ENCODE data around the gene PRDX3. TPM values are rescaled to one million over a fixed set of nuclear protein-coding genes. Genes with fewer than 3 reads are reported as not detected.
A peak's percentile ranks its signal among the peaks of the same experiment; 100 is the strongest.

The PRDX3 gene
- polyA plus RNA-seq, 1 of the 3 experiments (the other 2 are of a cell fraction), result 193 TPM

- TF ChIP-seq SMC3 (IDR thresholded peaks at IDR 0.05; ENCODE audit: low read depth, low read length) (peak; percentile 34), GATA2 (CRISPR knock-in tag; IDR thresholded peaks at IDR 0.05) (no peak), RXRA (IDR thresholded peaks at IDR 0.05; ENCODE audit: borderline replicate concordance, low read depth) (no peak), CTCF (IDR thresholded peaks at IDR 0.05) (peak; percentile 52), RAD21 (IDR thresholded peaks at IDR 0.05; ENCODE audit: low read length) (peak; percentile 72)
- 92% methylated on average over 13 of the region's 13 CpGs for WGBS (ENCODE audit: low lambda C conversion rate)
- Histone ChIP-seq H3K27ac (ENCODE audit: low read depth in 2 of 2, low read length in 1 of 2) (no peak overlapping the region), H3K36me3 (replicated peaks in 1 of 2; ENCODE audit: control insufficient read depth in 1 of 2, insufficient read depth in 2 of 2, low read length in 1 of 2) (peaks cover 3% of the 10 kb centered on the region in 2 experiments), H3K4me2 (no peak overlapping the region), H3F3A (replicated peaks; ENCODE audit: insufficient read depth) (peaks cover 9% of the 10 kb centered on the region), H3K27me3 (ENCODE audit: insufficient read depth) (no peaks in the 10 kb centered on the region), H4K20me1 (ENCODE audit: insufficient read depth) (no peaks in the 10 kb centered on the region), H3K9me3 (no peaks in the 10 kb centered on the region), H3K9ac (no peak overlapping the region), H3K79me2 (ENCODE audit: insufficient read depth) (no peaks in the 10 kb centered on the region), H3K4me1 (ENCODE audit: control insufficient read depth in 1 of 2, insufficient read depth in 2 of 2, low read depth in 1 of 2, low read length in 1 of 2) (no peaks in the 10 kb centered on the region), H3K4me3 (ENCODE audit: low read depth in 2 of 2, low read length in 1 of 2) (no peak overlapping the region), H3K9me2 (no peaks in the 10 kb centered on the region), H2AFZ (ENCODE audit: low read depth) (no peak overlapping the region)
- POLR2A ChIA-PET, result no interaction called here
- CTCF ChIA-PET, result interaction anchor here (0.7 to 3.4 kb wide), 5 partner anchors 25 to 277 kb away, joined by 3 to 16 read pairs (median 3); partner anchors contain the start of gene GRK5
- DNase-seq, result peak; percentile 62
Observed at GRCh38 chr10:119139464-119140067, 39.0 kb downstream of the PRDX3 start.

- Histone ChIP-seq H3K4me1 (ENCODE audit: control insufficient read depth in 1 of 2, insufficient read depth in 2 of 2, low read depth in 1 of 2, low read length in 1 of 2) (no peaks in the 10 kb centered on the region), H3K79me2 (ENCODE audit: insufficient read depth) (no peaks in the 10 kb centered on the region), H3K27ac (ENCODE audit: low read depth in 2 of 2, low read length in 1 of 2) (no peak overlapping the region), H3K9me2 (no peaks in the 10 kb centered on the region), H3K4me2 (no peak overlapping the region), H3K27me3 (ENCODE audit: insufficient read depth) (no peaks in the 10 kb centered on the region), H3K9ac (no peak overlapping the region), H4K20me1 (ENCODE audit: insufficient read depth) (no peaks in the 10 kb centered on the region), H3K9me3 (no peaks in the 10 kb centered on the region), H2AFZ (ENCODE audit: low read depth) (no peak overlapping the region), H3F3A (replicated peaks; ENCODE audit: insufficient read depth) (peaks cover 9% of the 10 kb centered on the region), H3K4me3 (ENCODE audit: low read depth in 2 of 2, low read length in 1 of 2) (no peak overlapping the region), H3K36me3 (replicated peaks in 1 of 2; ENCODE audit: control insufficient read depth in 1 of 2, insufficient read depth in 2 of 2, low read length in 1 of 2) (peaks cover 6 to 9% of the 10 kb centered on the region in 2 experiments)
- DNase-seq, result no peak
- ChIA-PET POLR2A (interaction anchor here (0.7 kb wide), 1 partner anchor 57 kb away, joined by 3 read pairs; no protein-coding TSS in a partner anchor), CTCF (interaction anchor here (1.0 to 3.4 kb wide), 4 partner anchors 26 to 68 kb away, joined by 3 to 16 read pairs (median 4); partner anchors contain the start of gene GRK5)
- no peak for TF ChIP-seq RFX5 (IDR thresholded peaks at IDR 0.05; ENCODE audit: low read length)
- TF ChIP-seq EZH2phosphoT487 (IDR thresholded peaks at IDR 0.05; ENCODE audit: borderline replicate concordance, low read depth), result no peak
- no peak for TF ChIP-seq MAX (IDR thresholded peaks at IDR 0.05; ENCODE audit: low read depth)
- TF ChIP-seq REST (IDR thresholded peaks at IDR 0.05; ENCODE audit: low read depth, low read length), result no peak
- no peak for TF ChIP-seq NRF1 (IDR thresholded peaks at IDR 0.05; ENCODE audit: low read depth, low read length)
- TF ChIP-seq TEAD4 (IDR thresholded peaks at IDR 0.05; ENCODE audit: borderline replicate concordance, insufficient read depth), result no peak
- no peak for TF ChIP-seq GABPA (IDR thresholded peaks at IDR 0.05; ENCODE audit: low read depth)
- TF ChIP-seq TAF1 (IDR thresholded peaks at IDR 0.05; ENCODE audit: borderline replicate concordance, low read depth, low read length), result no peak
- TF ChIP-seq RXRA (IDR thresholded peaks at IDR 0.05; ENCODE audit: borderline replicate concordance, low read depth), result no peak
- 97% methylated on average over 16 of the region's 16 CpGs for WGBS (ENCODE audit: low lambda C conversion rate)
Observed at GRCh38 chr10:119138346-119139306, 40.0 kb downstream of the PRDX3 start.

Data from SK-N-SH (cell line).